ENCODE data around the gene AIP. TPM values are rescaled to one million over a fixed set of nuclear protein-coding genes. Genes with fewer than 3 reads are reported as not detected.

The AIP gene
- total and polyA plus RNA-seq, 9 of the 15 experiments (the other 6 are each of a cell fraction or from before 2014, with no cell fraction given): 5.2 to 92.5 (median 52.7) TPM

DNA sequence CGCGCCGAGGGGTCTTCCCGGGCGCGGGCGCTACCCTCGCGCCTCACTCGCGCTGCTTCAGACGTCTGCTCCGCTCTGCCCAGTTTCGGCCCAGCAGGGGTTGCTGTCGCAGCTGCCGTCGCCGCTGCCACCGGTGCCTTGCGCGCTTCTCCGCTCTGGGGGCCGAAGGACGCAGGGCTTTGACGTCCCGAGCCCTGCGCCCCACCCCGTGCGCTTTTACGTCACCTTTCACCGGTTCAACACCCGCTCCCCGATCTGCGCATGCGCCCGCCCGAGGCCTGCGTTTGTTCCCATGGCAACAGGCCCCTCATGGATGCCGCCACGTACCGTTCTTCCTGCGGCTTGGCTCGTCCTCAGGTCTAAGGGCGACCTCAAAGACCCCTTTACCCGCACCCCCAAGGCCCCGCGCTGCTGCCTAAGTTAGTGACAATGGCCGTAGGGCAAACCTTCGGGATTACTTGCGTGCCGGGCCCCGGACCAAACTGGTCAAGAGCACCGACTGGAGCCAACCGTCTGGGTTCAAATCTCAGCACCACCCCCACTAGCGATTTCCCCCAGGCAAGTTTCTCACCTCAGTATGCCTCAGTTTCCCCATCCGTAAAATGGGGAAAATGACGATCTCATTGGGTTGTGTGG lies 25.8 kb downstream of the AIP start (continued):
- TF ChIP-seq ZNF780A (CRISPR knock-in tag; IDR thresholded peaks at IDR 0.05): no peak
- TF ChIP-seq NR2C2 (CRISPR knock-in tag; IDR thresholded peaks at IDR 0.05): peak; percentile 61; the same call in 1 of the 2 replicates
- TF ChIP-seq NR2C2 (tag; IDR thresholded peaks at IDR 0.05): peak; percentile 91
- no peak for TF ChIP-seq NFE2L1 (tag; IDR thresholded peaks at IDR 0.05; ENCODE audit: borderline replicate concordance, low read depth)
- no peak for TF ChIP-seq FOXA1 (IDR thresholded peaks at IDR 0.05; ENCODE audit: borderline replicate concordance)
- no peak for TF ChIP-seq RHOXF2B (CRISPR knock-in tag; conservative IDR thresholded peaks at IDR 0.05)
- TF ChIP-seq, protein P1, sequence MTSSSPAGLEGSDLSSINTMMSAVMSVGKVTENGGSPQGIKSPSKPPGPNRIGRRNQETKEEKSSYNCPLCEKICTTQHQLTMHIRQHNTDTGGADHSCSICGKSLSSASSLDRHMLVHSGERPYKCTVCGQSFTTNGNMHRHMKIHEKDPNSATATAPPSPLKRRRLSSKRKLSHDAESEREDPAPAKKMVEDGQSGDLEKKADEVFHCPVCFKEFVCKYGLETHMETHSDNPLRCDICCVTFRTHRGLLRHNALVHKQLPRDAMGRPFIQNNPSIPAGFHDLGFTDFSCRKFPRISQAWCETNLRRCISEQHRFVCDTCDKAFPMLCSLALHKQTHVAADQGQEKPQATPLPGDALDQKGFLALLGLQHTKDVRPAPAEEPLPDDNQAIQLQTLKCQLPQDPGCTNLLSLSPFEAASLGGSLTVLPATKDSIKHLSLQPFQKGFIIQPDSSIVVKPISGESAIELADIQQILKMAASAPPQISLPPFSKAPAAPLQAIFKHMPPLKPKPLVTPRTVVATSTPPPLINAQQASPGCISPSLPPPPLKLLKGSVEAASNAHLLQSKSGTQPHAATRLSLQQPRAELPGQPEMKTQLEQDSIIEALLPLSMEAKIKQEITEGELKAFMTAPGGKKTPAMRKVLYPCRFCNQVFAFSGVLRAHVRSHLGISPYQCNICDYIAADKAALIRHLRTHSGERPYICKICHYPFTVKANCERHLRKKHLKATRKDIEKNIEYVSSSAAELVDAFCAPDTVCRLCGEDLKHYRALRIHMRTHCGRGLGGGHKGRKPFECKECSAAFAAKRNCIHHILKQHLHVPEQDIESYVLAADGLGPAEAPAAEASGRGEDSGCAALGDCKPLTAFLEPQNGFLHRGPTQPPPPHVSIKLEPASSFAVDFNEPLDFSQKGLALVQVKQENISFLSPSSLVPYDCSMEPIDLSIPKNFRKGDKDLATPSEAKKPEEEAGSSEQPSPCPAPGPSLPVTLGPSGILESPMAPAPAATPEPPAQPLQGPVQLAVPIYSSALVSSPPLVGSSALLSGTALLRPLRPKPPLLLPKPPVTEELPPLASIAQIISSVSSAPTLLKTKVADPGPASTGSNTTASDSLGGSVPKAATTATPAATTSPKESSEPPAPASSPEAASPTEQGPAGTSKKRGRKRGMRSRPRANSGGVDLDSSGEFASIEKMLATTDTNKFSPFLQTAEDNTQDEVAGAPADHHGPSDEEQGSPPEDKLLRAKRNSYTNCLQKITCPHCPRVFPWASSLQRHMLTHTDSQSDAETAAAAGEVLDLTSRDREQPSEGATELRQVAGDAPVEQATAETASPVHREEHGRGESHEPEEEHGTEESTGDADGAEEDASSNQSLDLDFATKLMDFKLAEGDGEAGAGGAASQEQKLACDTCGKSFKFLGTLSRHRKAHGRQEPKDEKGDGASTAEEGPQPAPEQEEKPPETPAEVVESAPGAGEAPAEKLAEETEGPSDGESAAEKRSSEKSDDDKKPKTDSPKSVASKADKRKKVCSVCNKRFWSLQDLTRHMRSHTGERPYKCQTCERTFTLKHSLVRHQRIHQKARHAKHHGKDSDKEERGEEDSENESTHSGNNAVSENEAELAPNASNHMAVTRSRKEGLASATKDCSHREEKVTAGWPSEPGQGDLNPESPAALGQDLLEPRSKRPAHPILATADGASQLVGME (CRISPR knock-in tag; IDR thresholded peaks at IDR 0.05): 0 out of 2 replicates have a peak, but pooled peaks have one; percentile 61
- TF ChIP-seq MXI1 (IDR thresholded peaks at IDR 0.05; ENCODE audit: low read depth, low read length): peak; percentile 97
- TF ChIP-seq, protein P2, sequence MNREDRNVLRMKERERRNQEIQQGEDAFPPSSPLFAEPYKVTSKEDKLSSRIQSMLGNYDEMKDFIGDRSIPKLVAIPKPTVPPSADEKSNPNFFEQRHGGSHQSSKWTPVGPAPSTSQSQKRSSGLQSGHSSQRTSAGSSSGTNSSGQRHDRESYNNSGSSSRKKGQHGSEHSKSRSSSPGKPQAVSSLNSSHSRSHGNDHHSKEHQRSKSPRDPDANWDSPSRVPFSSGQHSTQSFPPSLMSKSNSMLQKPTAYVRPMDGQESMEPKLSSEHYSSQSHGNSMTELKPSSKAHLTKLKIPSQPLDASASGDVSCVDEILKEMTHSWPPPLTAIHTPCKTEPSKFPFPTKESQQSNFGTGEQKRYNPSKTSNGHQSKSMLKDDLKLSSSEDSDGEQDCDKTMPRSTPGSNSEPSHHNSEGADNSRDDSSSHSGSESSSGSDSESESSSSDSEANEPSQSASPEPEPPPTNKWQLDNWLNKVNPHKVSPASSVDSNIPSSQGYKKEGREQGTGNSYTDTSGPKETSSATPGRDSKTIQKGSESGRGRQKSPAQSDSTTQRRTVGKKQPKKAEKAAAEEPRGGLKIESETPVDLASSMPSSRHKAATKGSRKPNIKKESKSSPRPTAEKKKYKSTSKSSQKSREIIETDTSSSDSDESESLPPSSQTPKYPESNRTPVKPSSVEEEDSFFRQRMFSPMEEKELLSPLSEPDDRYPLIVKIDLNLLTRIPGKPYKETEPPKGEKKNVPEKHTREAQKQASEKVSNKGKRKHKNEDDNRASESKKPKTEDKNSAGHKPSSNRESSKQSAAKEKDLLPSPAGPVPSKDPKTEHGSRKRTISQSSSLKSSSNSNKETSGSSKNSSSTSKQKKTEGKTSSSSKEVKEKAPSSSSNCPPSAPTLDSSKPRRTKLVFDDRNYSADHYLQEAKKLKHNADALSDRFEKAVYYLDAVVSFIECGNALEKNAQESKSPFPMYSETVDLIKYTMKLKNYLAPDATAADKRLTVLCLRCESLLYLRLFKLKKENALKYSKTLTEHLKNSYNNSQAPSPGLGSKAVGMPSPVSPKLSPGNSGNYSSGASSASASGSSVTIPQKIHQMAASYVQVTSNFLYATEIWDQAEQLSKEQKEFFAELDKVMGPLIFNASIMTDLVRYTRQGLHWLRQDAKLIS (CRISPR knock-in tag; IDR thresholded peaks at IDR 0.05): no peak; the same call in 1 of the 2 replicates
- TF ChIP-seq PHB2 (IDR thresholded peaks at IDR 0.05; ENCODE audit: low read depth): no peak
- TF ChIP-seq NR3C1 (CRISPR knock-in tag; IDR thresholded peaks at IDR 0.05): no peak
- no peak for TF ChIP-seq DDX20 (tag; IDR thresholded peaks at IDR 0.05; ENCODE audit: low read depth)
- no peak for TF ChIP-seq HNRNPLL (IDR thresholded peaks at IDR 0.05; ENCODE audit: low read depth, low read length, poor library complexity, severe bottlenecking)
- no peak for TF ChIP-seq MAFK (IDR thresholded peaks at IDR 0.05; ENCODE audit: low read length)
- TF ChIP-seq SRSF9 (IDR thresholded peaks at IDR 0.05; ENCODE audit: borderline replicate concordance, low read depth, low read length): no peak
- TF ChIP-seq NELFE (IDR thresholded peaks at IDR 0.05; ENCODE audit: insufficient read depth, insufficient read length): no peak
- no peak for TF ChIP-seq TEAD2 (tag; IDR thresholded peaks at IDR 0.05)
- peak; percentile 5 to 16; a peak in 1 of 4 replicates for TF ChIP-seq TEAD1 (CRISPR knock-in tag; IDR thresholded peaks at IDR 0.05)

All from K562 (cell line).